ENCODE results near the gene RASGRP2.

RASGRP2 gene

DNA sequence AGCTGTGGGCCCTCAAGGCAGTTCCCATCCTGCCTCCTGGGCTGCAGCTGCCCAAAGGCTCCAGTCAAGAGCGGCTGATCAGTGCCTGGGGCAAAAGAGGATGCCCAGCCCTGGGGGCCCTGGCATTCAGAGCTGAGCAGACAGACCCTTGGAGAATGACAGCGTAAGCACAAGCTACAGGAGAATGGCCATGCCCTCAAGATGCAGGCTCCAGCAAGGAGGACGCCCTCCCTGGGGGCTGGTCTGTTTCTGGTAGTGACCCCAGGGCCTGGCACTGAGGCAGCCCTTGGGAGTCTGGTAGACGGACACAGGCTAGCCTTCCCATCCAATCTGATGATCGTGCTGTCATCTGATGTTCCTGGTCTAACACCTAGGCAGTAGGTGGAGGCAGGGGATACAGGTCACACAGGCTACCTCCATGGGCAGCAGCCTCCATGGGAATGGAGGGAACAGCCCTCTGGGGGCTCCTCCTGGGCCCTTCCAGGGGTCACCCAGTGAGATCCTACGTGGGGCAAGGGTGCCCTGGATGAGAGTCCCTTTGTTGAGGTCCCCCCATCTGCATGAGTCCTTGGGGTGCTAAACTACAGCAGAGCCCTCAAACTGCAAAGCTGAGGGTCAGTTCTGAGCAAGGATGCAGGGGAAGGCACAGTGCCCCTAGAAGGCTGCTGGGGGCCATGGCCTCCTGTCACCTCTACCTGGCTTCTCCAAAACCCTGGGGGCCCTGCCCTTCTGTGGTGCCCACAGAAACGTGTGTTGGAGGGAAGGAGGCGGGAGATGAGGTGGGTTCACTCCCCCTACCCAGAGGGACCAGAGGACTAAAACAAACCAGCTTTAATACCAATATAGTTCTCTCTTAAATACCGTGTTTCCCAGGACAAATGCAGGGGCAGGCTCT lies 44.6 kb upstream of the RASGRP2 start:
- H3K27me3 ChIP-seq (replicated peaks in 2 of 5; ENCODE audit: control insufficient read depth in 4 of 5, insufficient read depth in 5 of 5, low read length in 4 of 5), result no peaks in the 10 kb centered on the region
- H3K9me3 ChIP-seq (ENCODE audit: control extremely low read depth in 1 of 5, control insufficient read depth in 4 of 5, insufficient read depth in 2 of 5, low read depth in 1 of 5, low read length in 4 of 5), result no peaks in the 10 kb centered on the region
- H3K36me3 ChIP-seq (ENCODE audit: control insufficient read depth in 4 of 4, insufficient read depth in 4 of 4, low read length in 3 of 4), result peaks cover 4 to 51% (median 28%) of the 10 kb centered on the region in 4 experiments
- WGBS (ENCODE audit: insufficient coverage), result 97% methylated on average over 5 of the region's 9 CpGs
- H3K4me1 ChIP-seq (ENCODE audit: control extremely low read depth in 1 of 4, control insufficient read depth in 4 of 4, insufficient read depth in 4 of 4, low read length in 3 of 4), result peaks cover 0 to 10% (median 8%) of the 10 kb centered on the region in 4 experiments
- DNase-seq, result no peak
- H3K4me3 ChIP-seq (ENCODE audit: control insufficient read depth in 1 of 7, extremely low read depth in 1 of 7, insufficient read depth in 4 of 7, low read depth in 2 of 7, low read length in 6 of 7), result no peak overlapping the region
- ChIA-PET POLR2A (no interaction called here), CTCF (interaction anchor here (0.7 to 4.3 kb wide), 13 partner anchors 9 to 329 kb away, joined by 3 to 42 read pairs (median 5); partner anchors contain the start of genes MAP4K2, MEN1, RASGRP2 and SF1)
- peak overlapping the region in 1 of 2 experiments; percentile 3 for H3K27ac ChIP-seq (ENCODE audit: insufficient read depth in 1 of 2, low read depth in 1 of 2, low read length in 2 of 2, poor library complexity in 1 of 2, severe bottlenecking in 2 of 2)

DNA sequence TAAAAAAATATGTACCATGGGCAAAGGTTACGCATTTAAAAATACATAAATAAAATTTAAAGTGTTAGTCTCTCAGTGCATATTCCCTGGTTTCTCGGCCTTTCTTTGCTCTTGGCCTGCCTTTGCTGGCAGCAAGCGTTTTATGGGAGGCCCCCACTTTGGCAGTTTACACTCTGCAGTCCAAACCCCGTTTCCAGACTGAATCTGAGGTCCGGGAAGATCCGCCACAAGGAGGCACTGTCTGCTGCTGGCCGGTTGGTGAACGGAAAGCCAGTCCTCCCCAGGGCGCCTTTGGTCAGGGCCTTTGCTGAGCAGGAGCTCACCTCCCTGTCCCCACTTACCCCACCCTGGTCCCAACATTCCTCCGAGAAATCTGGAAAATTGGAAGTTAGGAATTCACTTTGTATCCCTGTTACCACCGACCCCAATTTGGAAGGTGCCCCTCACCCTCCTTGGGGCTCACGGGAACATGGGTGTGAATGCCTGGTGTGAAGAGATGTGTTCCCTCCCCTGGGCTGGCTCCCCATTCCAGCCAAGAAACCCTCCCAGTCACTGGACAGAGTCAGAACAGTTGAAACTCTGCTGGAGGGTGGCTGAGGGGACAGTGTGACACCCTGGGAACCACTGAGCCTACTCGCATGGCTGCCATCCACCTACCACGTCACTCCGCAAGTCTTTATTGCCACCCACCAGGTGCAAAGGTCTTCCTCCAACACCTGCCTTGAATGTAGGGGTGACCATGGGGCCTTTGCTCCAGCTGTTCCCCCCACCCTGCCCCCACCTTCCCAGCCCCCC lies 43.8 kb upstream of the RASGRP2 start:
- ChIA-PET CTCF (interaction anchor here (0.7 to 4.3 kb wide), 15 partner anchors 8 to 330 kb away, joined by 3 to 42 read pairs (median 5); partner anchors contain the start of genes MAP4K2, MEN1, RASGRP2 and SF1), POLR2A (interaction anchor here (2.2 kb wide), 1 partner anchor 44 kb away, joined by 6 read pairs; the partner anchor contains the start of gene RASGRP2)
- Histone ChIP-seq H3K9me3 (ENCODE audit: control extremely low read depth in 1 of 5, control insufficient read depth in 4 of 5, insufficient read depth in 2 of 5, low read depth in 1 of 5, low read length in 4 of 5) (no peaks in the 10 kb centered on the region), H3K4me1 (ENCODE audit: control extremely low read depth in 1 of 4, control insufficient read depth in 4 of 4, insufficient read depth in 4 of 4, low read length in 3 of 4) (peaks cover 0 to 5% (median 2%) of the 10 kb centered on the region in 4 experiments), H3K27me3 (replicated peaks in 2 of 5; ENCODE audit: control insufficient read depth in 4 of 5, insufficient read depth in 5 of 5, low read length in 4 of 5) (no peaks in the 10 kb centered on the region), H3K4me3 (ENCODE audit: control insufficient read depth in 1 of 7, extremely low read depth in 1 of 7, insufficient read depth in 4 of 7, low read depth in 2 of 7, low read length in 6 of 7) (no peak overlapping the region), H3K36me3 (ENCODE audit: control insufficient read depth in 4 of 4, insufficient read depth in 4 of 4, low read length in 3 of 4) (peaks cover 4 to 45% (median 28%) of the 10 kb centered on the region in 4 experiments), H3K27ac (ENCODE audit: insufficient read depth in 1 of 2, low read depth in 1 of 2, low read length in 2 of 2, poor library complexity in 1 of 2, severe bottlenecking in 2 of 2) (no peak overlapping the region)
- DNase-seq, result peak; percentile 50 to 76 (median 72)
- 50% methylated on average over 8 of the region's 15 CpGs for WGBS (ENCODE audit: insufficient coverage)

DNA sequence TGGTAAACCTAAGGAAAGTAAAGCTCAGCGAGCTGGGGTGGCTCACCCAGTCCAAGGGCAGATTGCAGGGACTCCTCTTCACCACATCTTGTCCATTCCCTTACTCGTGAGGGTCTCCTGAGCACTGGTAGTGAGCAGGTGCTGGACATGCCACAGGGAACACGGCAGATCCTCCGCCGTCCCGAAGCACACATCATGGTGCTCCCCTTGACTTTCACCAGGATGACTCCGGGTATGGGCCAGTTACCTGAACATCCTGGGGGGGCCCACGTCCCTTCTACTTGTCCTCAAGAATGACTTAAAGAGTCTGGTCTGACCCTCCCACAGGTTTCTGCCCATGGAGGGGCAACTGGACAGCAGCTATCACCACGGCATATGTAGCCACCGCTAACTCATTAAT lies 42.4 kb upstream of the RASGRP2 start:
- Histone ChIP-seq H3K4me3 (ENCODE audit: control insufficient read depth in 1 of 7, extremely low read depth in 1 of 7, insufficient read depth in 4 of 7, low read depth in 2 of 7, low read length in 6 of 7) (no peak overlapping the region), H3K9me3 (ENCODE audit: control extremely low read depth in 1 of 5, control insufficient read depth in 4 of 5, insufficient read depth in 2 of 5, low read depth in 1 of 5, low read length in 4 of 5) (no peaks in the 10 kb centered on the region), H3K27ac (ENCODE audit: insufficient read depth in 1 of 2, low read depth in 1 of 2, low read length in 2 of 2, poor library complexity in 1 of 2, severe bottlenecking in 2 of 2) (no peak overlapping the region), H3K36me3 (ENCODE audit: control insufficient read depth in 4 of 4, insufficient read depth in 4 of 4, low read length in 3 of 4) (peaks cover 4 to 31% (median 21%) of the 10 kb centered on the region in 4 experiments), H3K27me3 (replicated peaks in 2 of 5; ENCODE audit: control insufficient read depth in 4 of 5, insufficient read depth in 5 of 5, low read length in 4 of 5) (no peaks in the 10 kb centered on the region), H3K4me1 (ENCODE audit: control extremely low read depth in 1 of 4, control insufficient read depth in 4 of 4, insufficient read depth in 4 of 4, low read length in 3 of 4) (peaks cover 0 to 5% (median 2%) of the 10 kb centered on the region in 4 experiments)
- ChIA-PET CTCF (interaction anchor here (0.8 to 4.3 kb wide), 14 partner anchors 8 to 331 kb away, joined by 3 to 42 read pairs (median 4); partner anchors contain the start of genes CDC42BPG, MAP4K2, SF1 and ZNHIT2), POLR2A (interaction anchor here (0.8 to 2.2 kb wide), 2 partner anchors 12 to 42 kb away, joined by 4 to 6 read pairs; partner anchors contain the start of gene RASGRP2)
- DNase-seq, result no peak
- WGBS (ENCODE audit: insufficient coverage), result 95% methylated on average over 8 of the region's 10 CpGs

DNA sequence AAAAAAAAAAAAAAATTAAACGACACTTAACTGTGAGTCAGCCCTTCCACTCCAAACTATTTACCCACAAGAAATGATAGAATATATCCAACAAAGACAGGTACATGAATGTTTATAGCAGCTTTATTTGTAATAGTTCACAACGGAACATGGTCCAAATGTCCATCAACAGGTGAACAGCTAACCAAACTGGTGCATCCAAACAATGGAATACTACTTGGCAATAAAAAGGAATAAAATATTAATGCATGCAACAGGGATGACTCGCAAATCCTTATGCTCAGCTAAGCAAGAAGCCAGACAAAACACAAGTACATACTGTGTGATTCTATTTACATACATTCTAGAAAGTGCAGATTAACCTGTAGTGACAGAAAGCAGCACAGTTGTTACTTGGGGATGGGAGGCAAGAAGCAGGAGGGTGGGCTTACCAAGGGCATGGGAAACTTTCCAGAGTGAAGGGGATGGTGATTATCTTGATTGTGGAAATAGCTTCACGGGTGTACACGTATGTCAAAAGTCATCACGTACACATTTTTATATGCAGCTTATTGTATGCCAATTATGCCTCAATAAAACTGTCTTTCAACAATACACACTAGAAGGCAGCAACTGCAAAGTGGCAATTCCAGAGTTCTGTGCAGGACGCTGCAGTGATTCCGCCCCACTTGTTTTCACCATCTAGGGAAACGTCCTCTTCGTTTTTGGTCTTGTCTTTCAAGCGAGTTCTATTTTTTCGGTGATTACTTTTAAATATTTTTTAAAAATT lies 41.1 kb upstream of the RASGRP2 start:
- Histone ChIP-seq H3K36me3 (ENCODE audit: control insufficient read depth in 4 of 4, insufficient read depth in 4 of 4, low read length in 3 of 4) (peaks cover 4 to 22% (median 13%) of the 10 kb centered on the region in 4 experiments), H3K4me3 (ENCODE audit: control insufficient read depth in 1 of 7, extremely low read depth in 1 of 7, insufficient read depth in 4 of 7, low read depth in 2 of 7, low read length in 6 of 7) (no peak overlapping the region), H3K27me3 (replicated peaks in 2 of 5; ENCODE audit: control insufficient read depth in 4 of 5, insufficient read depth in 5 of 5, low read length in 4 of 5) (no peaks in the 10 kb centered on the region), H3K27ac (ENCODE audit: insufficient read depth in 1 of 2, low read depth in 1 of 2, low read length in 2 of 2, poor library complexity in 1 of 2, severe bottlenecking in 2 of 2) (no peak overlapping the region), H3K4me1 (ENCODE audit: control extremely low read depth in 1 of 4, control insufficient read depth in 4 of 4, insufficient read depth in 4 of 4, low read length in 3 of 4) (peaks cover under 1 to 14% (median 8%) of the 10 kb centered on the region in 4 experiments), H3K9me3 (ENCODE audit: control extremely low read depth in 1 of 5, control insufficient read depth in 4 of 5, insufficient read depth in 2 of 5, low read depth in 1 of 5, low read length in 4 of 5) (no peaks in the 10 kb centered on the region)
- 98% methylated on average over 5 of the region's 12 CpGs for WGBS (ENCODE audit: insufficient coverage)
- ChIA-PET POLR2A (interaction anchor here (2.2 kb wide), 1 partner anchor 41 kb away, joined by 6 read pairs; the partner anchor contains the start of gene RASGRP2), CTCF (interaction anchor here (0.6 to 4.3 kb wide), 13 partner anchors 9 to 109 kb away, joined by 3 to 42 read pairs (median 5); partner anchors contain the start of genes CDC42BPG and MAP4K2)
- no peak for DNase-seq

DNA sequence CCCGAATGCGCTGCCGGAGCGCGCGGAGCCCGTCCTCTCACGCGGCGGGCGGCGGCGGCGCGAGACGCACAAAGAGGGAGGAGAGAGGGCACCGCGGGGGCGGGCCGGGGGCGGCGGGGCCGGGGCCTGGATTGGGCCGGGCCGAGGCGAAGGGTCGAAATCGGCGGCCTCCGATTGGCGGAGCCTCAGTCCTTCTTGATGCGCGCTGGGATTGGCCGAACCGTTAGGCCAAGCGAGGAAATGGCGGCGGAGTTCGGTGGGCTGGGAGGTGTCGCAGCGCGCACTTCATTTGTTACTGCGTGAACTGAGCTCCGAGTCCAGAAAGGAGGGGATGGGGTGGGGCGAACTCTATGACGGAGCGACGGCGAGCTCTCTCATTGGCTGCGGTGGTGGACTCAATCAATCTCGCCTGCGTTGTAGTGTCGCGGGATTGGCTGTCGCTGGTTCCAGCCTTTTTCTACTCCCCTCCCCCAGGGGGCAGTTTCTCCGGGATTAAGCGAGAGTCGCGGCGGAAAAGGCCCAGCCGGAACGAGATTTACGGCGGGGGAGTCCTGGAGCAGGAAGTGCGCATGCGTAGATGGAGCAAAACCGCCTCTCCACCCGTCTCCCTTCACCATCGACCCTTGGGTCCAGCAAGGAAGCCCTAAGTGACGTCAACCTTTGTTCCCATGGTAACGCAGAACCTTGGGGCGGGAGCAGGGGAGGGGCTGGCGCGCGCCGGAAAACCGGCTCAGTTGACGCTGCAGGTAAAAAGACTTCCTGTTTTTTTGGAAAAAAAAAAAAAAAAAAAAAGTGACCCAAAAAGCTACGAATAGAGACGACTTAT lies 34.7 kb upstream of the RASGRP2 start, which contains the start of gene SF1:
SF1 (minus strand) TSS at position 70 of the 826 bp plus-strand sequence. CDS start 150 bp downstream, outside the sequence.
- Histone ChIP-seq H3K27ac (ENCODE audit: insufficient read depth in 1 of 2, low read depth in 1 of 2, low read length in 2 of 2, poor library complexity in 1 of 2, severe bottlenecking in 2 of 2) (peak within 1 kb of the TSS; percentile 95 to 96), H3K4me3 (ENCODE audit: control insufficient read depth in 1 of 7, extremely low read depth in 1 of 7, insufficient read depth in 4 of 7, low read depth in 2 of 7, low read length in 6 of 7) (peak within 1 kb of the TSS; percentile 58 to 99 (median 85)), H3K36me3 (ENCODE audit: control insufficient read depth in 4 of 4, insufficient read depth in 4 of 4, low read length in 3 of 4) (peaks cover 12 to 37% (median 25%) of the 10 kb centered on the region in 4 experiments), H3K9me3 (ENCODE audit: control extremely low read depth in 1 of 5, control insufficient read depth in 4 of 5, insufficient read depth in 2 of 5, low read depth in 1 of 5, low read length in 4 of 5) (no peaks in the 10 kb centered on the region), H3K4me1 (ENCODE audit: control extremely low read depth in 1 of 4, control insufficient read depth in 4 of 4, insufficient read depth in 4 of 4, low read length in 3 of 4) (peaks cover 24 to 47% (median 36%) of the 10 kb centered on the region in 4 experiments), H3K27me3 (replicated peaks in 2 of 5; ENCODE audit: control insufficient read depth in 4 of 5, insufficient read depth in 5 of 5, low read length in 4 of 5) (no peaks in the 10 kb centered on the region)
- ChIA-PET POLR2A (interaction anchor here (0.6 to 3.1 kb wide), 6 partner anchors 11 to 34 kb away, joined by 3 to 25 read pairs (median 6); partner anchors contain the start of gene RASGRP2), CTCF (interaction anchor here (0.9 to 4.4 kb wide), 9 partner anchors 8 to 139 kb away, joined by 3 to 20 read pairs (median 4); partner anchors contain the start of genes MAP4K2 and RASGRP2)
- 0% methylated on average over 48 of the region's 80 CpGs for WGBS (ENCODE audit: insufficient coverage)
- DNase-seq, result peak; percentile 100
